ENCODE data around the gene LRMDA.

The LRMDA gene

DNA sequence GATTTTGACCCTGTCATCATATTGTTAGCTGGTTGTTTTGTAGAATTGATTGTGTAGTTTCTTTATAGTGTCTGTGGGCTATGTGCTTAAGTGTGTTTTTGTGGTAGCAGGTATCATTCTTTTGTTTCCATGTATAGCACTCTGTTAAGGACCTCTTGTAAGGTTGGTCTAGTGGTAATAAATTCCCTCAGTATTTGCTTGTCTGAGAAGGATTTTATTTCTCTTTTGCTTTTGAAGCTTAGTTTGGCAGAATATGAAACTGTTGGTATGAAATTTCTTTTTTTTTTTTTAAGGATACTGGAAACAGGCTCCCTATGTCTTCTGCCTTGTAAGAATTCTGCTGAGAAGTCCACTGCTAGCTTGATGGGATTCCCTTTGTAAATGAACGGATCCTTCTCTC, 1073.4 kb downstream of the LRMDA start:
- TF ChIP-seq ZNF223 (tag by site-specific recombination; IDR thresholded peaks at IDR 0.05) (no peak), KLF16 (tag by site-specific recombination; IDR thresholded peaks at IDR 0.05) (no peak), ZNF521 (tag by site-specific recombination; IDR thresholded peaks at IDR 0.05) (no peak), ZNF776 (tag by site-specific recombination; IDR thresholded peaks at IDR 0.05; ENCODE audit: borderline replicate concordance) (no peak), SETDB1 (IDR thresholded peaks at IDR 0.05; ENCODE audit: insufficient read length, low read length) (peak; percentile 85)
- H3K4me3 ChIP-seq (ENCODE audit: low read depth, low read length), result no peak overlapping the region
- no peaks in the 10 kb centered on the region for H3K9me3 ChIP-seq (ENCODE audit: control insufficient read depth, insufficient read depth, low read depth, low read length)
- CTCF ChIA-PET, result no interaction called here
- POLR2A ChIA-PET, result no interaction called here
- no peaks in the 10 kb centered on the region for H3K36me3 ChIP-seq (ENCODE audit: control insufficient read depth in 2 of 2, insufficient read depth in 1 of 2, low read length in 2 of 2)
- no peaks in the 10 kb centered on the region for H3K4me1 ChIP-seq (ENCODE audit: control insufficient read depth, insufficient read depth, low read length)
- H3K27ac ChIP-seq (ENCODE audit: extremely low read depth, low read depth, low read length), result no peak overlapping the region

DNA sequence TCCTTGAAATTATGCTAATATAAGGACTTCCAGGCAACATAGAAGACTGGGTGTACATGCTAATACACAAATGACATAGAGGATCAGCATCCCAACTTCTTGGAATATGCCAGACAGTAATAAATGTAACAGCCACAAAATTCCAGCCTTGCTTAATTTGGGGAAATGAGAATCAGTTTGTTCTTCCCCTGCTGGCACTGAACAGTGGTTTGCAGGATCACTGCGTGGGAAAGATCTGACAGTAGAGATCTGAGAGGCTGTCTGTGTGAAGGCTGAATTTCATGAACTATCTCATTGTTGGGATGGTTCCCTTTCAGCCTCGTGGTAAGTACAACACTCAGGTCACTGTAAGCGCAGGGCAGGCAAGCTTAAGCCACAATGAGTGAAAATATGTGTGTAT, 1078.0 kb downstream of the LRMDA start:
- CTCF ChIA-PET, result no interaction called here
- H3K36me3 ChIP-seq (ENCODE audit: control insufficient read depth in 2 of 2, insufficient read depth in 1 of 2, low read length in 2 of 2), result no peaks in the 10 kb centered on the region
- POLR2A ChIA-PET, result no interaction called here
- H3K27ac ChIP-seq (ENCODE audit: extremely low read depth, low read depth, low read length), result no peak overlapping the region
- no peaks in the 10 kb centered on the region for H3K9me3 ChIP-seq (ENCODE audit: control insufficient read depth, insufficient read depth, low read depth, low read length)
- no peaks in the 10 kb centered on the region for H3K4me1 ChIP-seq (ENCODE audit: control insufficient read depth, insufficient read depth, low read length)
- H3K4me3 ChIP-seq (ENCODE audit: low read depth, low read length), result no peak overlapping the region
- TF ChIP-seq ZNF670 (tag by site-specific recombination; IDR thresholded peaks at IDR 0.05; ENCODE audit: low read depth) (no peak), KLF16 (tag by site-specific recombination; IDR thresholded peaks at IDR 0.05) (no peak), SCRT2 (tag by site-specific recombination; IDR thresholded peaks at IDR 0.05) (no peak), GLI4 (tag by site-specific recombination; IDR thresholded peaks at IDR 0.05) (no peak), ZNF221 (tag by site-specific recombination; IDR thresholded peaks at IDR 0.05; ENCODE audit: borderline replicate concordance) (no peak), ZNF341 (tag by site-specific recombination; IDR thresholded peaks at IDR 0.05; ENCODE audit: low read depth) (no peak), ZNF610 (tag by site-specific recombination; IDR thresholded peaks at IDR 0.05; ENCODE audit: borderline replicate concordance) (no peak), ZIC2 (tag by site-specific recombination; IDR thresholded peaks at IDR 0.05) (no peak), ZNF664 (tag by site-specific recombination; IDR thresholded peaks at IDR 0.05) (no peak), ZNF830 (tag by site-specific recombination; IDR thresholded peaks at IDR 0.05; ENCODE audit: low read depth) (no peak), GLI2 (tag by site-specific recombination; IDR thresholded peaks at IDR 0.05; ENCODE audit: borderline replicate concordance, low read depth) (no peak), ZSCAN30 (tag by site-specific recombination; IDR thresholded peaks at IDR 0.05) (no peak), ZNF426 (tag by site-specific recombination; IDR thresholded peaks at IDR 0.05) (no peak), ZNF560 (tag by site-specific recombination; IDR thresholded peaks at IDR 0.05; ENCODE audit: borderline replicate concordance) (no peak)
- TF ChIP-seq, protein P1, sequence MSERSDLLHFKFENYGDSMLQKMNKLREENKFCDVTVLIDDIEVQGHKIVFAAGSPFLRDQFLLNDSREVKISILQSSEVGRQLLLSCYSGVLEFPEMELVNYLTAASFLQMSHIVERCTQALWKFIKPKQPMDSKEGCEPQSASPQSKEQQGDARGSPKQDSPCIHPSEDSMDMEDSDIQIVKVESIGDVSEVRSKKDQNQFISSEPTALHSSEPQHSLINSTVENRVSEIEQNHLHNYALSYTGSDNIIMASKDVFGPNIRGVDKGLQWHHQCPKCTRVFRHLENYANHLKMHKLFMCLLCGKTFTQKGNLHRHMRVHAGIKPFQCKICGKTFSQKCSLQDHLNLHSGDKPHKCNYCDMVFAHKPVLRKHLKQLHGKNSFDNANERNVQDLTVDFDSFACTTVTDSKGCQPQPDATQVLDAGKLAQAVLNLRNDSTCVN (tag by site-specific recombination; optimal IDR thresholded peaks at IDR 0.05), result no peak
- TF ChIP-seq, protein P2, sequence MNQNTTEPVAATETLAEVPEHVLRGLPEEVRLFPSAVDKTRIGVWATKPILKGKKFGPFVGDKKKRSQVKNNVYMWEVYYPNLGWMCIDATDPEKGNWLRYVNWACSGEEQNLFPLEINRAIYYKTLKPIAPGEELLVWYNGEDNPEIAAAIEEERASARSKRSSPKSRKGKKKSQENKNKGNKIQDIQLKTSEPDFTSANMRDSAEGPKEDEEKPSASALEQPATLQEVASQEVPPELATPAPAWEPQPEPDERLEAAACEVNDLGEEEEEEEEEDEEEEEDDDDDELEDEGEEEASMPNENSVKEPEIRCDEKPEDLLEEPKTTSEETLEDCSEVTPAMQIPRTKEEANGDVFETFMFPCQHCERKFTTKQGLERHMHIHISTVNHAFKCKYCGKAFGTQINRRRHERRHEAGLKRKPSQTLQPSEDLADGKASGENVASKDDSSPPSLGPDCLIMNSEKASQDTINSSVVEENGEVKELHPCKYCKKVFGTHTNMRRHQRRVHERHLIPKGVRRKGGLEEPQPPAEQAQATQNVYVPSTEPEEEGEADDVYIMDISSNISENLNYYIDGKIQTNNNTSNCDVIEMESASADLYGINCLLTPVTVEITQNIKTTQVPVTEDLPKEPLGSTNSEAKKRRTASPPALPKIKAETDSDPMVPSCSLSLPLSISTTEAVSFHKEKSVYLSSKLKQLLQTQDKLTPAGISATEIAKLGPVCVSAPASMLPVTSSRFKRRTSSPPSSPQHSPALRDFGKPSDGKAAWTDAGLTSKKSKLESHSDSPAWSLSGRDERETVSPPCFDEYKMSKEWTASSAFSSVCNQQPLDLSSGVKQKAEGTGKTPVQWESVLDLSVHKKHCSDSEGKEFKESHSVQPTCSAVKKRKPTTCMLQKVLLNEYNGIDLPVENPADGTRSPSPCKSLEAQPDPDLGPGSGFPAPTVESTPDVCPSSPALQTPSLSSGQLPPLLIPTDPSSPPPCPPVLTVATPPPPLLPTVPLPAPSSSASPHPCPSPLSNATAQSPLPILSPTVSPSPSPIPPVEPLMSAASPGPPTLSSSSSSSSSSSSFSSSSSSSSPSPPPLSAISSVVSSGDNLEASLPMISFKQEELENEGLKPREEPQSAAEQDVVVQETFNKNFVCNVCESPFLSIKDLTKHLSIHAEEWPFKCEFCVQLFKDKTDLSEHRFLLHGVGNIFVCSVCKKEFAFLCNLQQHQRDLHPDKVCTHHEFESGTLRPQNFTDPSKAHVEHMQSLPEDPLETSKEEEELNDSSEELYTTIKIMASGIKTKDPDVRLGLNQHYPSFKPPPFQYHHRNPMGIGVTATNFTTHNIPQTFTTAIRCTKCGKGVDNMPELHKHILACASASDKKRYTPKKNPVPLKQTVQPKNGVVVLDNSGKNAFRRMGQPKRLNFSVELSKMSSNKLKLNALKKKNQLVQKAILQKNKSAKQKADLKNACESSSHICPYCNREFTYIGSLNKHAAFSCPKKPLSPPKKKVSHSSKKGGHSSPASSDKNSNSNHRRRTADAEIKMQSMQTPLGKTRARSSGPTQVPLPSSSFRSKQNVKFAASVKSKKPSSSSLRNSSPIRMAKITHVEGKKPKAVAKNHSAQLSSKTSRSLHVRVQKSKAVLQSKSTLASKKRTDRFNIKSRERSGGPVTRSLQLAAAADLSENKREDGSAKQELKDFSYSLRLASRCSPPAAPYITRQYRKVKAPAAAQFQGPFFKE (tag by site-specific recombination; IDR thresholded peaks at IDR 0.05; ENCODE audit: borderline replicate concordance), result no peak
- TF ChIP-seq, protein P3, sequence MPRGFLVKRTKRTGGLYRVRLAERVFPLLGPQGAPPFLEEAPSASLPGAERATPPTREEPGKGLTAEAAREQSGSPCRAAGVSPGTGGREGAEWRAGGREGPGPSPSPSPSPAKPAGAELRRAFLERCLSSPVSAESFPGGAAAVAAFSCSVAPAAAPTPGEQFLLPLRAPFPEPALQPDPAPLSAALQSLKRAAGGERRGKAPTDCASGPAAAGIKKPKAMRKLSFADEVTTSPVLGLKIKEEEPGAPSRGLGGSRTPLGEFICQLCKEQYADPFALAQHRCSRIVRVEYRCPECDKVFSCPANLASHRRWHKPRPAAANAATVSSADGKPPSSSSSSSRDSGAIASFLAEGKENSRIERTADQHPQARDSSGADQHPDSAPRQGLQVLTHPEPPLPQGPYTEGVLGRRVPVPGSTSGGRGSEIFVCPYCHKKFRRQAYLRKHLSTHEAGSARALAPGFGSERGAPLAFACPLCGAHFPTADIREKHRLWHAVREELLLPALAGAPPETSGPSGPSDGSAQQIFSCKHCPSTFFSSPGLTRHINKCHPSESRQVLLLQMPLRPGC (tag by site-specific recombination; IDR thresholded peaks at IDR 0.05), result no peak
- TF ChIP-seq, protein P4, sequence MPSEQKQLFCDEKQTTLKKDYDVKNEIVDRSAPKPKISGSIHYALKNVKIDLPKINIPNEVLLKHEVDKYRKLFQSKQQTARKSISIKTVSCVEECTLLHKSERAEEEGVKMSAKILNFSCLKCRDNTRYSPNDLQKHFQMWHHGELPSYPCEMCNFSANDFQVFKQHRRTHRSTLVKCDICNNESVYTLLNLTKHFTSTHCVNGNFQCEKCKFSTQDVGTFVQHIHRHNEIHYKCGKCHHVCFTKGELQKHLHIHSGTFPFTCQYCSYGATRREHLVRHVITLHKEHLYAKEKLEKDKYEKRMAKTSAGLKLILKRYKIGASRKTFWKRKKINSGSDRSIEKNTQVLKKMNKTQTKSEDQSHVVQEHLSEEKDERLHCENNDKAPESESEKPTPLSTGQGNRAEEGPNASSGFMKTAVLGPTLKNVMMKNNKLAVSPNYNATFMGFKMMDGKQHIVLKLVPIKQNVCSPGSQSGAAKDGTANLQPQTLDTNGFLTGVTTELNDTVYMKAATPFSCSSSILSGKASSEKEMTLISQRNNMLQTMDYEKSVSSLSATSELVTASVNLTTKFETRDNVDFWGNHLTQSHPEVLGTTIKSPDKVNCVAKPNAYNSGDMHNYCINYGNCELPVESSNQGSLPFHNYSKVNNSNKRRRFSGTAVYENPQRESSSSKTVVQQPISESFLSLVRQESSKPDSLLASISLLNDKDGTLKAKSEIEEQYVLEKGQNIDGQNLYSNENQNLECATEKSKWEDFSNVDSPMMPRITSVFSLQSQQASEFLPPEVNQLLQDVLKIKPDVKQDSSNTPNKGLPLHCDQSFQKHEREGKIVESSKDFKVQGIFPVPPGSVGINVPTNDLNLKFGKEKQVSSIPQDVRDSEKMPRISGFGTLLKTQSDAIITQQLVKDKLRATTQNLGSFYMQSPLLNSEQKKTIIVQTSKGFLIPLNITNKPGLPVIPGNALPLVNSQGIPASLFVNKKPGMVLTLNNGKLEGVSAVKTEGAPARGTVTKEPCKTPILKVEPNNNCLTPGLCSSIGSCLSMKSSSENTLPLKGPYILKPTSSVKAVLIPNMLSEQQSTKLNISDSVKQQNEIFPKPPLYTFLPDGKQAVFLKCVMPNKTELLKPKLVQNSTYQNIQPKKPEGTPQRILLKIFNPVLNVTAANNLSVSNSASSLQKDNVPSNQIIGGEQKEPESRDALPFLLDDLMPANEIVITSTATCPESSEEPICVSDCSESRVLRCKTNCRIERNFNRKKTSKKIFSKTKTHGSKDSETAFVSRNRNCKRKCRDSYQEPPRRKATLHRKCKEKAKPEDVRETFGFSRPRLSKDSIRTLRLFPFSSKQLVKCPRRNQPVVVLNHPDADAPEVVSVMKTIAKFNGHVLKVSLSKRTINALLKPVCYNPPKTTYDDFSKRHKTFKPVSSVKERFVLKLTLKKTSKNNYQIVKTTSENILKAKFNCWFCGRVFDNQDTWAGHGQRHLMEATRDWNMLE (tag by site-specific recombination; conservative IDR thresholded peaks at IDR 0.05; ENCODE audit: low read depth), result no peak
